ENCODE measurements around the gene PTAFR.

Gene PTAFR

DNA sequence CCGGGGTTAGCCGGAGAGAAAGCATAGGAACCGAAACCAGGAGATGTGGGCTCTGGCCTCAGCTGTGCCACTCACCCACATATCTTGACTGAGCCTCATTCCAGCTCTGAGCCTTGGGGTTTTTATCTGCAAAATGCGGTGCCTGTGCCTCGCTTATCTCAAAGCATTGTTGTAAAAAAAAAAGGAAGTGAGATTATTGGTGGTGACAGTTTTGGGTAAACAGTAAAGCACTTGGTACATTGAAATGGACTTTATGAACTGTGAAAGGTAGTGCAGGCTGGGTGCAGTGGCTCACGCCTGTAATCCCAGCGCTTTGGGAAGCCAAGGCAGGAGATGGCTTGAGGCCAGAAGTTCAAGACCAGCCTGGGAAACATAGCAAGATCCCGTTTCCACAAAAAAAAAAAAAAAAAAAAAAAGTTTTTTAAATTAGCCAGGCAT, 3.8 kb downstream of the PTAFR start:
- TF ChIP-seq, protein P1, sequence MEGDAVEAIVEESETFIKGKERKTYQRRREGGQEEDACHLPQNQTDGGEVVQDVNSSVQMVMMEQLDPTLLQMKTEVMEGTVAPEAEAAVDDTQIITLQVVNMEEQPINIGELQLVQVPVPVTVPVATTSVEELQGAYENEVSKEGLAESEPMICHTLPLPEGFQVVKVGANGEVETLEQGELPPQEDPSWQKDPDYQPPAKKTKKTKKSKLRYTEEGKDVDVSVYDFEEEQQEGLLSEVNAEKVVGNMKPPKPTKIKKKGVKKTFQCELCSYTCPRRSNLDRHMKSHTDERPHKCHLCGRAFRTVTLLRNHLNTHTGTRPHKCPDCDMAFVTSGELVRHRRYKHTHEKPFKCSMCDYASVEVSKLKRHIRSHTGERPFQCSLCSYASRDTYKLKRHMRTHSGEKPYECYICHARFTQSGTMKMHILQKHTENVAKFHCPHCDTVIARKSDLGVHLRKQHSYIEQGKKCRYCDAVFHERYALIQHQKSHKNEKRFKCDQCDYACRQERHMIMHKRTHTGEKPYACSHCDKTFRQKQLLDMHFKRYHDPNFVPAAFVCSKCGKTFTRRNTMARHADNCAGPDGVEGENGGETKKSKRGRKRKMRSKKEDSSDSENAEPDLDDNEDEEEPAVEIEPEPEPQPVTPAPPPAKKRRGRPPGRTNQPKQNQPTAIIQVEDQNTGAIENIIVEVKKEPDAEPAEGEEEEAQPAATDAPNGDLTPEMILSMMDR (IDR thresholded peaks at IDR 0.05; ENCODE audit: low read depth, low read length): no peak
- TF ChIP-seq, protein P2, sequence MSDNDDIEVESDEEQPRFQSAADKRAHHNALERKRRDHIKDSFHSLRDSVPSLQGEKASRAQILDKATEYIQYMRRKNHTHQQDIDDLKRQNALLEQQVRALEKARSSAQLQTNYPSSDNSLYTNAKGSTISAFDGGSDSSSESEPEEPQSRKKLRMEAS (IDR thresholded peaks at IDR 0.05; ENCODE audit: low read depth, low read length): peak; percentile 65
- peak; percentile 86 for TF ChIP-seq MYC (IDR thresholded peaks at IDR 0.05; ENCODE audit: low read depth, low read length)
- TF ChIP-seq POLR2A (IDR thresholded peaks at IDR 0.05; ENCODE audit: extremely low read depth, insufficient read length): peak; percentile 36
- DNase-seq (ENCODE audit: low read depth): peak; percentile 97
- H3K4me3 ChIP-seq (ENCODE audit: low read depth, low read length): peak overlapping the region; percentile 22

DNA sequence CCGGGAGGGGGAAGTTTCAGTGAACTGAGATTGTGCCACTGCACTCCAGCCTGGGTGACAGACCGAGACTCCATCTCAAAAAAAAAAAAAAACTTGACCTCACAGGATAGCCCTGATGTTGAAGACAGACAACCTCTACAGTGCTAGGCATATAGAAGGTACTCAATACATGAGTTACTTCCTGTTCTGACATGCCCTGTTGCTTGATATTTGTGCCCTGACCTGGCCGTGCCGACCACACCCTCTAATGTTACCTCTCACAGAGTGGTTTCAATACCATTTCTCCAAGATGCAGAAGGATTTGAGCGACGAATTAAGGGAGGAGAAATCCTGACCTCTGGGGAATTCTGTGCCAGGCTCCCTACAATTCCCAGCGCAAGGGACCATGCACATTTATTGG, 5.2 kb downstream of the PTAFR start:
- no peak for TF ChIP-seq POLR2A (IDR thresholded peaks at IDR 0.05; ENCODE audit: extremely low read depth, insufficient read length)
- TF ChIP-seq, protein P2 (IDR thresholded peaks at IDR 0.05; ENCODE audit: low read depth, low read length): no peak
- TF ChIP-seq, protein P1 (IDR thresholded peaks at IDR 0.05; ENCODE audit: low read depth, low read length): no peak
- TF ChIP-seq MYC (IDR thresholded peaks at IDR 0.05; ENCODE audit: low read depth, low read length): no peak
- no peak overlapping the region for H3K4me3 ChIP-seq (ENCODE audit: low read depth, low read length)
- no peak for DNase-seq (ENCODE audit: low read depth)

DNA sequence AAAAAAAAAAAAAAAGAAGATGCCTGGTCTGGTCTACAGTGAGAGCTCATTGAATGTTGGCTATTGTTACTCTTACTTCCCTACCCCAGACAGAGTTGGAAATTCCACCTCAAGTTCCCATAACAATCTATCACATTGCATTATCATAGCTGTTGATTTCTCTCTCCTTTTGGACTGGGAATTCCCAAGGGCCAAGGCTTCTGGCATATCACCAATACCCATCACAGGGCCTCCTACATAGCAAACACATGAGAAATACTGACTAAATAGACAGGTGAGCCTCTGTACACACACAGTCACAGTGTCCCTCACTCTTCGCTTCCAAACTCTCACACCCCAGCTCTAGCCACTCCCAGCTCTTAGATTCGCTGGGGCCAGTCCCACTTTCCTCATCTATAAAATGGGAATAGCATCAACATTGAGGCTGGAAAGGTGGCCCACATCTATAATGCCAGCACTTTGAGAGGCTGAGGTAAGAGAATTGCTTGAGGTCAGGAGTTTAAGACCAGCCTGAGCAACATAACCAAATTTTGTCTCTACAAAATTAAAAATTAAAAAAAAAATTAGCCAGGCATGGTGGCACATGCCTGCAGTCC, 6.4 kb downstream of the PTAFR start:
- TF ChIP-seq, protein P1 (IDR thresholded peaks at IDR 0.05; ENCODE audit: low read depth, low read length): no peak
- TF ChIP-seq, protein P2 (IDR thresholded peaks at IDR 0.05; ENCODE audit: low read depth, low read length): no peak
- TF ChIP-seq POLR2A (IDR thresholded peaks at IDR 0.05; ENCODE audit: extremely low read depth, insufficient read length) (no peak), MYC (IDR thresholded peaks at IDR 0.05; ENCODE audit: low read depth, low read length) (no peak)
- no peak for DNase-seq (ENCODE audit: low read depth)
- no peak overlapping the region for H3K4me3 ChIP-seq (ENCODE audit: low read depth, low read length)

DNA sequence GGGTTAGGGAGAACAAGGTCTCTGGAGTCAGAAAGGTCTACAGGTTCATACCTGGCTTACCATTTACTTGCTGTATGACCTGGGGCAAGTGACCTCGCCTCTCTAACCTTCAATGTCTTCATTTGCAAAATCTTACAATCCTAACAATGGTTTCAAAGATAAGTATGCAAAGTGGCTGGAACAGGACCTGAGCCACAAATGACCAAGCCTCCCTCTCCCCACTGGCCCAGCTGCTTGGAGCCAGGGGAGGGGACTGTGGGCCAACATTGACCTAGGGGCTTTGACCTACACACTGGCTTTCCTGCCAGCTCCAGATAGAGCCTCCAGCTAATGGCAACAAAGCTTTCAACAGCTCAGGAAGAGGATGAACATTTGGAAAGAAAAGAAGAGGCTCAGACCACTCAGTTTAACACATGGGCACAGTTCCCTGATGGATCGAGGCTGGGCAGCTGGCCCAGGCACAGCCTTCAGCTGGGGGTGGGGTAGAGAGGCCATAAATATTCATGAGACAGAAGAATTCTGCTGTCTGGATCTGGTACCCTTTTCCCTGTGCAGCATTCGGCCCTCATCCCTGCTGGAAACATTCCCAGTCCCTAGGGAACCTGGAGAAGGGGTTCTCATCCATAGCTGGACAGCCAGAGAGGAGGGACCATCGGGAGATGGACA, 12.9 kb downstream of the PTAFR start:
- no peak overlapping the region for H3K4me3 ChIP-seq (ENCODE audit: low read depth, low read length)
- TF ChIP-seq POLR2A (IDR thresholded peaks at IDR 0.05; ENCODE audit: extremely low read depth, insufficient read length) (no peak), MYC (IDR thresholded peaks at IDR 0.05; ENCODE audit: low read depth, low read length) (no peak)
- TF ChIP-seq, protein P2 (IDR thresholded peaks at IDR 0.05; ENCODE audit: low read depth, low read length): no peak
- TF ChIP-seq, protein P1 (IDR thresholded peaks at IDR 0.05; ENCODE audit: low read depth, low read length): no peak
- no peak for DNase-seq (ENCODE audit: low read depth)

DNA sequence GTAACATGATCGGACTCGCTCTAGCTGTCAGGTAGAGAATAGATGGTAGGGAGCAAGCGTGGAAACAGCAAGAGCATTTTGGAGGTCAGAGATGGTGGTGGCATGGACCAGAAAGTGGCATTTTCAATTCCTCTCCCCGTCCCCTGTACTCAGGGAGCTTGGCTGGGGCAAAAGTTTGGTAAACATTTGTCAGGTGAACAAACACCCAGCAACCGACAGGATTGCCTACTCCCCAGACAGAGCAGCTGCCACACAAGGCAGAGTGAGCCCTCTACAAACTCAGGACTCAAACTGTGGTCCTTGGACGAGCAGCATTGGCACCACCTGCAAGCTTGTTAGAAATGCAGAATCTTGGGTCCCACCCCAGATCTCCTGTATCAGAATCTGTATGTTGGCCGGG, 14.3 kb downstream of the PTAFR start:
- TF ChIP-seq POLR2A (IDR thresholded peaks at IDR 0.05; ENCODE audit: extremely low read depth, insufficient read length) (no peak), MYC (IDR thresholded peaks at IDR 0.05; ENCODE audit: low read depth, low read length) (no peak)
- TF ChIP-seq, protein P2 (IDR thresholded peaks at IDR 0.05; ENCODE audit: low read depth, low read length): no peak
- TF ChIP-seq, protein P1 (IDR thresholded peaks at IDR 0.05; ENCODE audit: low read depth, low read length): no peak
- no peak overlapping the region for H3K4me3 ChIP-seq (ENCODE audit: low read depth, low read length)
- DNase-seq (ENCODE audit: low read depth): no peak
